K562 (cell line): ENCODE measurements around the gene VILL. TPM values are rescaled to one million over a fixed set of nuclear protein-coding genes. Genes with fewer than 3 reads are reported as not detected.

Experiments
- ARID1B ChIP-seq: fragments of 450-650 bp; IDR thresholded peaks from 2 replicates; pipeline ENCODE4 v1.6.1; 2016; ENCODE audit warnings: antibody characterized with exemption, mild to moderate bottlenecking, inconsistent platforms
- ID3 ChIP-seq, 2 experiments: fragments of 250-450 bp in 1 of 2; fragments of 450-650 bp in 1 of 2; sonication (Bioruptor Pico) in 1 of 2; IDR thresholded peaks; 2 replicates each; pipeline versions ENCODE4 v1.6.1 to v1.8.0; 2016 to 2021; ENCODE audit warnings: mild to moderate bottlenecking in 2 of 2, moderate library complexity in 2 of 2, missing compliant biosample characterization in 1 of 2, missing genetic modification characterization in 1 of 2
- NFIX ChIP-seq: fragments of 250-450 bp; sonication (Bioruptor Pico); IDR thresholded peaks from 2 replicates; pipeline ENCODE4 v1.4.0; 2020; ENCODE audit warnings: low read depth, mild to moderate bottlenecking, moderate library complexity
- PRDM10 ChIP-seq: fragments of 450-650 bp; IDR thresholded peaks from 2 replicates; pipeline ENCODE4 v1.6.1; 2018; ENCODE audit not compliant: partially characterized antibody
- SP1 ChIP-seq: sonication (generic); formaldehyde crosslinking; IDR thresholded peaks from 2 replicates; pipeline ENCODE4 v1.8.1; 2022; ENCODE audit warnings: mild to moderate bottlenecking, missing genetic modification reagents
- TCF3 ChIP-seq: sonication (generic); formaldehyde crosslinking; IDR thresholded peaks from 2 replicates; pipeline ENCODE4 v1.4.0; 2020; ENCODE audit warnings: mild to moderate bottlenecking, missing genetic modification reagents
- polyA plus RNA-seq, 8 experiments: library from polyadenylated mRNA; depleted of rRNA in 4 of 8; stranded (reverse) in 5 of 8; unstranded in 3 of 8; fragments of >200 nt; fragmentation: Nextera tagmentation in 2 of 8; fragmentation: Illumina TruSeq in 1 of 8; extraction: Ambion mirVana in 2 of 8; extraction: Trizol in 1 of 8; gene quantifications; 2 replicates each; pipeline versions ENCODE4 v1.2.1 to v1.2.3, GENCODE V29; 2011 to 2014; ENCODE audit warnings: inconsistent platforms in 1 of 8, missing spikeins in 1 of 8
- total RNA-seq, 7 experiments: library from RNA; depleted of rRNA in 6 of 7; stranded (reverse); fragments of >200 nt in 6 of 7; fragmentation: Illumina TruSeq in 2 of 7; extraction: Trizol in 2 of 7; gene quantifications; 2 replicates each; pipeline versions ENCODE4 v1.2.1 to v1.2.3, GENCODE V29; 2011 to 2021; ENCODE audit warnings: low replicate concordance in 1 of 7

Gene VILL
- total and polyA plus RNA-seq, 9 of the 15 experiments (the other 6 are each of a cell fraction or from before 2014, with no cell fraction given): 0.11 to 16.0 (median 8.8) TPM

GRCh38 chr3:38019658-38020341 lies 29.2 kb downstream of the VILL start (continued):
- TF ChIP-seq PRDM10 (peak; percentile 44), SP1 (CRISPR knock-in tag) (peak; percentile 54; the same call in 1 of the 2 replicates), TCF3 (CRISPR knock-in tag) (peak; percentile 68), NFIX (0 out of 2 replicates have a peak, but pooled peaks have one; percentile 3), ID3 (CRISPR knock-in tag; IDR thresholded peaks at IDR 0.05) (no peak), ID3 (tag; IDR thresholded peaks at IDR 0.05) (no peak), ARID1B (peak; percentile 67)
